SK-N-MC (cell line): ENCODE results near the gene KLHL29.

Source experiments
- DNase-seq: peaks from one replicate; pipeline ENCODE4 v3.0.0-alpha.2; 2011; ENCODE audit warnings: low read depth, low spot score
- H3K27ac ChIP-seq: fragments of 200-600 bp; sonication (generic); 2 replicates; pipeline ENCODE4 v1.5.1; 2016; ENCODE audit warnings: mixed run types
- H3K36me3 ChIP-seq: fragments of 200-600 bp; sonication (generic); 2 replicates; pipeline ENCODE4 v1.6.1; 2017; ENCODE audit warnings: antibody characterized with exemption, low read length, mixed read lengths; ENCODE audit not compliant: insufficient read depth
- H3K4me3 ChIP-seq: fragments of 200-600 bp; sonication (generic); 2 replicates; pipeline ENCODE4 v1.5.1; 2016
- H3K9ac ChIP-seq: fragments of 200-600 bp; sonication (generic); 2 replicates; pipeline ENCODE4 v1.8.0; 2017; ENCODE audit warnings: mixed run types, mixed read lengths; ENCODE audit not compliant: insufficient read length
- H3K9me3 ChIP-seq: fragments of 200-600 bp; sonication (generic); 2 replicates; pipeline ENCODE4 v1.6.1; 2017; ENCODE audit warnings: low read depth, mild to moderate bottlenecking, antibody characterized with exemption, low read length, moderate library complexity, mixed read lengths
- EZH2 ChIP-seq: fragments of 200-600 bp; sonication (generic); IDR thresholded peaks from one replicate; pipeline ENCODE4 v1.6.1; 2017; ENCODE audit warnings: antibody characterized with exemption
- FOXP2 ChIP-seq: optimal IDR thresholded peaks from 2 replicates; pipeline ENCODE3; 2011; ENCODE audit warnings: mild to moderate bottlenecking, moderate library complexity; ENCODE audit not compliant: insufficient read depth; ENCODE audit errors: extremely low read length, control extremely low read depth
- POLR2AphosphoS5 ChIP-seq: IDR thresholded peaks from 2 replicates; pipeline ENCODE4 v1.6.1; 2012; ENCODE audit warnings: mild to moderate bottlenecking, low read depth, low read length, borderline replicate concordance

Gene KLHL29

GRCh38 chr2:23469142-23469540, 84.2 kb downstream of the KLHL29 start:
- H3K36me3 ChIP-seq, result no peaks in the 10 kb centered on the region
- TF ChIP-seq EZH2 (no peak), POLR2AphosphoS5 (no peak), FOXP2 (no peak)
- H3K9ac ChIP-seq, result no peak overlapping the region
- H3K4me3 ChIP-seq, result no peak overlapping the region
- H3K27ac ChIP-seq, result no peak overlapping the region
- H3K9me3 ChIP-seq, result no peaks in the 10 kb centered on the region
- no peak for DNase-seq

DNA sequence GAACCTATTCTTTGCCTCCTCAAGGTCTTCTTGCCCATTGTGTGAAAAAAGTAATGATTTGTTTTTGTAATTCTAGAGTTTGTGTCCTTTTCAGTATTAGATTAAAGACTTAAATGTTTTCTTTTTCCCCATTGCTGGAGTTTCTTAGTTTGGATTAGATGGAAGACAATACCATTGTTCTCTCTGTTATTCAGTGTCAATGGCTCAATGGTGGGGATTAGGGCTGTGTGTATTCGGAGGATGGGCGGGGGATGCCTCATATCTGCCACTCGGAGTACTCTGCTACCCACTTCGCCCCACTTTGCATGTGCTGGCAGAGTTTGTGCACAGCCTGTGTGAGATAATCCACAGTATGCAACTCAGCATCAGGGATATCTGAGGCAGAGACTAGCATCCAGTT, 90.1 kb downstream of the KLHL29 start:
- no peak overlapping the region for H3K4me3 ChIP-seq
- no peak for DNase-seq
- H3K36me3 ChIP-seq, result no peaks in the 10 kb centered on the region
- H3K9ac ChIP-seq, result no peak overlapping the region
- H3K27ac ChIP-seq, result no peak overlapping the region
- TF ChIP-seq EZH2 (no peak), POLR2AphosphoS5 (no peak), FOXP2 (no peak)
- no peaks in the 10 kb centered on the region for H3K9me3 ChIP-seq

GRCh38 chr2:23475473-23475872, 90.5 kb downstream of the KLHL29 start:
- TF ChIP-seq FOXP2 (no peak), EZH2 (no peak), POLR2AphosphoS5 (no peak)
- no peak overlapping the region for H3K27ac ChIP-seq
- no peak overlapping the region for H3K9ac ChIP-seq
- H3K36me3 ChIP-seq, result no peaks in the 10 kb centered on the region
- H3K9me3 ChIP-seq, result no peaks in the 10 kb centered on the region
- no peak for DNase-seq
- H3K4me3 ChIP-seq, result no peak overlapping the region

GRCh38 chr2:23476786-23477185, 91.8 kb downstream of the KLHL29 start:
- Histone ChIP-seq H3K4me3 (no peak overlapping the region), H3K36me3 (no peaks in the 10 kb centered on the region), H3K27ac (no peak overlapping the region), H3K9me3 (no peaks in the 10 kb centered on the region), H3K9ac (no peak overlapping the region)
- no peak for DNase-seq
- no peak for TF ChIP-seq POLR2AphosphoS5
- TF ChIP-seq FOXP2, result no peak
- TF ChIP-seq EZH2, result no peak

DNA sequence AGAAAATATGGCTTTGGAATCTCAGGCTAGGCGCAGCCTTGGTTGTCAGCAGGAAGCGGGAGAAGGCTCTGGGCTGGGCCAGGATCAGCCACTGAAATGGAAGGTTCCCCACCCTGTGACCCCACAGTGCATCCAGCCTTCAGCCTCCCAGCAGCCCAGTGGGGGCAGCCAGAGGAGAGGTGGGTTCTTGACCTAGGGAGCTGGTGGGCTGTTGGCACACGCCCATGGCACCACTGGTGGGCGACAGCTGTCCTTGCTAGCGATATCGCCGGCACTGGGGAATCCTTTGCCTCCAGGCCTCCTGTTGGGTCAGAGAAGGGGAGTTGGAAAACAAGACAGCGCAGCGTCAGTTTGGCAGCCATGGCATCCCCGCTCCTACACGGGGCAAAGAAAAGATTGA, 92.4 kb downstream of the KLHL29 start:
- Histone ChIP-seq H3K36me3 (no peaks in the 10 kb centered on the region), H3K27ac (no peak overlapping the region), H3K9me3 (no peaks in the 10 kb centered on the region), H3K4me3 (no peak overlapping the region), H3K9ac (no peak overlapping the region)
- TF ChIP-seq POLR2AphosphoS5 (no peak), EZH2 (no peak), FOXP2 (no peak)
- DNase-seq, result no peak

- no peak overlapping the region for H3K27ac ChIP-seq
- H3K9me3 ChIP-seq, result no peaks in the 10 kb centered on the region
- no peak for DNase-seq
- no peak overlapping the region for H3K4me3 ChIP-seq
- H3K36me3 ChIP-seq, result no peaks in the 10 kb centered on the region
- no peak for TF ChIP-seq EZH2
- no peak for TF ChIP-seq POLR2AphosphoS5
- no peak for TF ChIP-seq FOXP2
- no peak overlapping the region for H3K9ac ChIP-seq
These were observed 93.3 kb downstream of the KLHL29 start for GRCh38 chr2:23478087-23478932.

- no peak for DNase-seq
- H3K9me3 ChIP-seq, result no peaks in the 10 kb centered on the region
- no peak overlapping the region for H3K4me3 ChIP-seq
- no peaks in the 10 kb centered on the region for H3K36me3 ChIP-seq
- no peak overlapping the region for H3K9ac ChIP-seq
- TF ChIP-seq EZH2 (no peak), POLR2AphosphoS5 (no peak), FOXP2 (no peak)
- H3K27ac ChIP-seq, result no peak overlapping the region
These were observed 94.1 kb downstream of the KLHL29 start for GRCh38 chr2:23478933-23479683.

DNA sequence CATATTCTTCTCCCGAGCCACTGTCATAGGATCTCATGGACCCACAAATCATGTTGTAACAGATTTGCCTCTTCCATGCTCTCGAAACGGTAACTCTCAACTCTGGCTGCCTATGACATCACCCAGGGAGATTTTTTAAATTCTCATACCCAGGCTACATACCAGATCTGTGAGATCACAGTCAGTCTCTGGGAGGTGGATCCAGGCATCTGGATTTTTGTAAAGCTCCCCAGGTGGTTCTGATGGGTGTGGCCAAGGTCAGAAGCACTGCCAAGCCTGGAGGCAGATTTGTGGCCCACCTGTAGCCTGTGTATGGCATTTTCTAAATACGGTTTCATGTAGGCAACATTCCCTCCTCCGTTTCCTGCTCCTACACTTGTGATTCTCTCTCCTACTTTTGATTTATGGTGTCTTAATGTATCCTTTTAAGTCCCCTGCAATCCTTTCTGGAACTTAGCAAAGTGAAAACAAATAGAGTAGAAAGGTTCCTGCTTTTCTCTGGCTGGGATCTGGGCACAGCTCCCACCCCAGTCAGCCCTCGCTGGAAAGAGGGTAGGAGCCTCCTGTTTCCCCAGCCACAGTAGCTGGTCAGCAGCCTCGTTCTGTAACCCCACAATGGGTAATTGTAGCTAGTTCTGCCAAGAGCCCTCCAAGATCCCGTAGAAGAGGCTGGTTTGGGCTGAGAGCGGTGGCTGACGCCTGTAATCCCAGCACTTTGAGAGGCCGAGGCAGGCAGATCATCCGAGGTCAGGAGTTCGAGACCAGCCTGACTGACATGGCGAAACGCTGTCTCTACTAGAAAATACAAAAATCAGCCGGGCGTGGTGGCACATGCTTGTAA, 96.2 kb downstream of the KLHL29 start:
- no peak for TF ChIP-seq EZH2
- TF ChIP-seq FOXP2, result no peak
- no peak for TF ChIP-seq POLR2AphosphoS5
- no peak overlapping the region for H3K9ac ChIP-seq
- no peaks in the 10 kb centered on the region for H3K36me3 ChIP-seq
- DNase-seq, result no peak
- no peaks in the 10 kb centered on the region for H3K9me3 ChIP-seq
- no peak overlapping the region for H3K4me3 ChIP-seq
- H3K27ac ChIP-seq, result no peak overlapping the region
